Cerebellar nuclear complex (tissue), 1 donor: ENCODE data around the gene LAMA2.

Experiments used
- DNase-seq, 2 experiments: peaks; one replicate each; lab custom pipeline; 2025; lab: John Stamatoyannopoulos, UW

LAMA2 gene

DNA sequence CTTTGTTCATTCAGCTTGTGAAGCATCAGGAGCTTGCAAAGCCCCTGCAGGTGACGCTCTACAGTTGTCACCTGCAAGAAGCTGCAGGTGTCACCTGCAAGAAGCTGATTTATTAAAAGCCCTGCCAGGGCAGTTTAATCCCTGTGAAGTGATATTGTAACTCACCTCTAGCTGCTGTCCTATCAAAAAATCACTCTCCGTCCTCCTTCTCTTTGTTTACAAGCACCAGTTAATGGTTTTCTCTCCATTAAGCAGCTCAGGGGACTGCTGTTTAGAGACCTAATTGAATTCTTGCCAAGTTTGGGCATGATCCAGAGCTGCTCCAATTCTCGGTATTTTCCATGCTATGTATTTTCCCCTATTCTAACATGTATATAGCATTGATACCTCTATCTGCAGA, 481.1 kb downstream of the LAMA2 start:
- no peak for DNase-seq

DNA sequence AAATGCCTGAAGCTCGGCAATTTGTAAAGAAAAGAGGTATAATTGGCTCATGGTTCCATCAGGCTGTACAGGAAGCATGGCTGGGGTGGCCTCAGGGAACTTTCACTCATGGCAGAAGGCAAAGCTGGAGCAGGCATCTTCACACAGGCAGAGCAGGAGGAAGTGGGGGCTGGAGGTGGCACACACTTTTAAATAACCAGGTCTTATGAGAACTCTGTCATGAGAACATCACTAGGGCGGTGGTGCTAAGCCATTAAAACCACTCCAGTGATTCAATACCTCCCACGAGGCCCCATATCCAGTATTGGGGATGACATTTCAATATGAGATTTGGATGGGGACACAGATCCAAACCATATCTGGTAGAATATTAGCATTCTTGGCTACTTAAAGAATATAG, 481.8 kb downstream of the LAMA2 start:
- DNase-seq = no peak

DNA sequence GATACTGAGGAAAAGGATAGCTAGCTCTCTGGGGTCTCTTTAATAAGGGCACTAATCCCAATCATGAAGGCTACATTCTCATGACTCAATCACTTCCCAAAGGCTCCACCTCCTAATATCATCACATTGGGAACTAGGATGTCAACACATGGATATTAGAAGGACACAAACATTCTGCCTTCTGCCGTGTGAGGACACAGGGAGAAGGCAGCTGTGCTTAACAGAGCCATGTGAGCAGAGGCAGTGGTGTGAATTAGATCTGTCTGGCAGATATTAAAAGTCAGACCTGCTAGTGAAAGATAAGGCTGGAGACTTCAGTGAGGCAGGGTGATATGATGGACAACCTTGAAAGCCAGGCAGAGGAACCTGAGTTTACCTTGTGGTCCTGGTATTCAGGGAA, 485.1 kb downstream of the LAMA2 start:
- no peak for DNase-seq

DNA sequence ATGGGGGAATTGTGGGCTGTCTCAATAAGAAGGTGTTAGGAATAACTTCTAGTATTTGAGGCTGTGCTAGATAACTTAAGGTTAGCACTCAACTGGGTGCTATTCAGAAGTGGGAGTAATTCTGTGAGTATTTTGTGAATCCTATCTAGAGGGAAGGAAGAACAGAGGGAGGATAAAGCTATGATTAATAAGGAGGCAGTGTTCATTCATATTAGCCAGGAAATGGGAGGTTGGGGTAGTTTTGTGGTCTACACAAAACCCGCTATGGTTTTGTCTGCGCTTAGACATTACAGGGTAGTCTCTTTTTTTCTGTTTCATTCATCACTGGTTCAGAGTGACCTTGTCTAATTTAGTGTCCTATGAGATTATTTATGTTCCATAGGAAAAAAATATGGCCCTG, 486.0 kb downstream of the LAMA2 start:
- DNase-seq = no peak

DNA sequence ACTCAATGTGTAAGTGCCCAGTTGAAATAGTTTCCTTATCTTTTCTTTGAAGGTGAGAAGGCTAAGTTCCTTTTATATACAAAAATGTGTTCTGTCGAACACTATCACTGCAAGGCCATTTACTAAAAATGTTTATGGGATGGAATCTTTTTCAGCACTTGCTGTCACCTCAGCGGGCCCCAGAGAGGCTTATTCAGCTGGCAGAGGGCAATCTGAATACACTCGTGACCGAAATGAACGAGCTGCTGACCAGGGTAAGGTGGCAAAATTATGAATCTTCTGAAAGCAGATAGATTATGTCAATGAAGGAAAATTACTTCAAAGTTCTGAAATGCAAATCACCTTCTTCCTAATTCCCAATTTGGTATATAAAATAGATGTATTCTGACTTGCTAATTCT, 486.8 kb downstream of the LAMA2 start:
- DNase-seq = no peak

DNA sequence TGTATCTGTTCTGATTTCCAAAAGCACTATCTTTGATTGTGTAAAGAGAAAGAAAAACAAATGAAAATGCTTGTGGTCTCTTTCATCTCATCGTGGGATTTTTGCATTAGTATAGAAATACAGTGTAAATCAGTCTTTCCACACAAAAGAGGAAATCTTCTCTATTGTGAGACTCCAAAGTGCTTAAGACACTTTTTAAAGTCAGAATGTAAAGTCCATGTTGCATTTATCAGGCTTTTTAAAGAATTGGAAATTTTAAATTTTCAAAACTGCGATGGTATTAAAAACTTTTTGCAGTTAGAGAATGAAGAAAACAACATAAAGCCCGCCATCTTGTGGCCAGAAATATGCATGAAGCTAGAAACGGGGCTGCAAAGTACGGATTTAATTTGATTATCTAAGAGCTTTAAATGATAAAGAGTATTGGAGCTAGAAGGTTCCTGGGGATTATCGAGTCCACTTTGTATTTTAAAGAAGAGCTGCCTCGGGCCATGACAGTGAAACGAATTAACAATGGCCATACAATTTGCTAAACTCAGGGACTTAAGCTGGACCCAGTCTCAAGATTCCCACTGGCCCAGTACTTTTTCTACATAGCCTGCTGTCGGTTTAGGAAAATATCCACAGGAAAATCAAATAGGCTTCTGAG, 487.5 kb downstream of the LAMA2 start:
- DNase-seq = no peak

DNA sequence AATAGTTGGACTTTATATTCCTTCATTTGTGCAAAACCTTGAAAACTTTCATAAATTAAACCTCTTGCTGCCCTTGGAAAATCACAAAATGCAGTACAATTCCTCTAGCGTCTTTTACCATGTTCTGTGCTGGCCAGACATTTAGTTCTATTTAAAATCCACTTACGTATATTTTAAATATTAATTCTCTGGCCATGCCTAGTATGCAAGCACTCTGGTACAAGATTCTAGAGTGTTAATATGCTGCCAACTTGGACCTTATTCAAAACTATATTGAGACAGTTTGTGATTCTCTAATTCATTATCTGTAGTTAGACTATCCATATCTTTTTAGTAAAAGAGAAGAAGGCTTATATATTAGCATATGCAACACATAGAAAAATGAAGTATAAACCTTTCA, 498.9 kb downstream of the LAMA2 start:
- DNase-seq = no peak

DNA sequence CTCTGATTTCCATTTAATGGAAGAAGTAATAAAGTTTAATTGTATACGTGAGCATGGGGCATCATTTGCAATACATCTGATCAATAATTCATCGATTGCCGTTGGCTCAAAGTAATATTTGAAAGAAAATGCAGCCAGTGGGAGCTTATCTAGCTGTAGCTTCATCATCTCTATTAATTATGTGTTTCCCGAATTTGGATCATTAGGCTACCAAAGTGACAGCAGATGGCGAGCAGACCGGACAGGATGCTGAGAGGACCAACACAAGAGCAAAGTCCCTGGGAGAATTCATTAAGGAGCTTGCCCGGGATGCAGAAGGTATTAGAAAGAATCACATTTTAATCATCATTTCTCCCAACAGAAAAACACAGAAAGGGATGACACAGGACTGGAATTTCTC, 500.0 kb downstream of the LAMA2 start:
- no peak for DNase-seq

DNA sequence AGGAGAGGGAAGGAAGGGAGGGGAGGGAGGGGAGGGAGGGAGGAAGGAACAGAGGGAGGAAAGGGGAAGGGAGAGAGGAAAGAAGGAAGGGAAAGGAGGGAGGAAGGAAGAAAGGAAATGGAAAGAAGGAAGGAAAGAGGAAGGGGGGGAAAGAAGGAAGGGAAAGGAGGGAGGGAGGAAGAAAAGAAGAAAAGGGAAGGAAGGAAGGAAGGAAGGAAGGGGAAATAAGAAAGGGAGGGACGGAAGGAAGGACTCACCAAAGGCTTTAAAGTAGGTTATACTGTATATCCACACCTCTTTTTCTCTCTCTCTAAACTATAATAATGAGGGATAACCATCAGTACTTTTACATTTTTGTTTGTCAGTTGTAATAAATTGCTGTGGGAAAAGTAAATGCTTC, 502.2 kb downstream of the LAMA2 start:
- DNase-seq = no peak

DNA sequence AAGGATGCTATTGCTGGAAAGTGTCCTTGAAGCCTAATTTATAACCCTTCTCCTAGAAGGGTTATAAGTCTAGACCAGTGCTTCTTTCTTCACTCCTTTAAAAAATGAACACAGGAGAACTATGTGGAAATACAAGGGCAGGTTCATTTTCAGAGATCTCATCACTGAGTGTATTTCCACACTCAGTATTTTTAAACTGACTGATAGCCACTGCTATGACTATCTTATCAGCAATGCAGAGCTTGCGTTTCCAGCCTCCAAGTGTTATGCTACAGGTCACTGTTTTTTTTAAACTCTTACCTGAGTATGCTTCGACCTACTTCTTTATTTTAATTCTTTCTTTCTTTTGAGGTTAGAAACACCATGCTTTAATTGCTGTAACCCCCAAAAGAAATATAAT, 508.0 kb downstream of the LAMA2 start:
- DNase-seq = no peak

DNA sequence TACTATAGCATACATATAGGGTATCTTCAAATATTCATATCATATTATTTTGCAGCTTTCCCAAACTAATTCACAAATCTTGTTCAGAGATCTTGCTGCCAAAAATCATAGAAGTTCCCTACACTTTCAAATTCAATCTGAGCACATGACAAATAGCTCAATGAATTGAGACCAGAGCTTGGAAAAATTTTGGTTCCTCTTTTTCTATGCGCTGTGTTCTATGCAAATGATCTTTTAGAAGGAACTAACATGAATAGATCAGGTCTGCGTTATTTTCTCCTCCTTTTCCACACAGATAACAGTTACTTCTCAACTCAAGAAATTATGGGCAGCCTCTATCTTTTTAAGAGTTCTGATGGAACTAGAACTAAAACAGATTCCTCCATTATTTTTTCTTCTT, 510.7 kb downstream of the LAMA2 start:
- DNase-seq = no peak

DNA sequence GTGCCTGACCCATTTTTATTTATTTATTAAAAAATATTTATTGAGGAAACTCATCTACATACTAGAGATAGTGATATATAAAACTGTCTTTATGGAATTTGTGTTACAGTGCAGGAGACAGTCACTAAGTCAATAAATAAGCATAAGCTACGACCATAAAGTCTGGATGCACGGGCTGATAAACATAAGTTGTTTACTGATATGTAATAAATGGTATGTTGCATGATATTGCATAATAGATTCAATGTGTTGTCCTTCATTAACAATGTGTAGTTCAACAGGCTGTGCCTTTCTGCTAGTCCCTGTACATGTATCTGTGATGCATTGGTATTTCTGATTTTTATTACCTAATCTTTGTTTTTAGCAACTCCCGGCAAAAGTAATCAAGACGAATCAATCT, 515.8 kb downstream of the LAMA2 start:
- DNase-seq = no peak

DNA sequence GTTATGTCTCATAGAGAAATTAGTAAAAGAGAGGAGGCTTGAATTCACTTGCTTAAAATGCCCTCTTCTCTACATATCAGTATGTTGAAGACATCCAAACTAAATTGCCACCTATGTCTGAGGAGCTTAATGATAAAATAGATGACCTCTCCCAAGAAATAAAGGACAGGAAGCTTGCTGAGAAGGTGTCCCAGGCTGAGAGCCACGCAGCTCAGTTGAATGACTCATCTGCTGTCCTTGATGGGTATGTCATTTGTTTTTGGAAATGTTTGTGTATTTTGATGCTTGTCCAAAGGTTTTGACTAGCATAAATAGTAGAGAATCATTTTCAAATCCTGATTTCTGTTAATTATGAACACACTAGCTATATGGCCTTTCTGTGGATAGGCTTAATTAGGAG, 519.3 kb downstream of the LAMA2 start:
- no peak for DNase-seq

DNA sequence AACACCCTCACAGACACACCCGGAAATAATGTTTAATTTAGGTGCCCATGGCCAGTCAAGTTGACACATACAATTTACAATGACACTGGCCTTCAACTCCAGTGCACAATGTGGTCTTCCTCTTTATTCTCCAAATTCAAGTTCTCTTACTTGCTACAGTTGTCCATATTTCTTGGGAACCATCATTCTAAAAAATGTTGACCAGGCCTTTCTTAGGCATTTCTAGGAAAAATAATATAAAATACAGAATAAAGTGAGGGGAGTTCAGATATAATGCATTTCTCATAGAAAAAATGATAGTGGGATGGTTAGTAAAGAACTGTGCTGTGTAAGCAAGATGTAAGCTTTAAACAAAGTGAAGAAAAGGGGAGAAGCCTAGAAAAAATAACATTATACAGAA, 528.2 kb downstream of the LAMA2 start:
- DNase-seq = no peak

DNA sequence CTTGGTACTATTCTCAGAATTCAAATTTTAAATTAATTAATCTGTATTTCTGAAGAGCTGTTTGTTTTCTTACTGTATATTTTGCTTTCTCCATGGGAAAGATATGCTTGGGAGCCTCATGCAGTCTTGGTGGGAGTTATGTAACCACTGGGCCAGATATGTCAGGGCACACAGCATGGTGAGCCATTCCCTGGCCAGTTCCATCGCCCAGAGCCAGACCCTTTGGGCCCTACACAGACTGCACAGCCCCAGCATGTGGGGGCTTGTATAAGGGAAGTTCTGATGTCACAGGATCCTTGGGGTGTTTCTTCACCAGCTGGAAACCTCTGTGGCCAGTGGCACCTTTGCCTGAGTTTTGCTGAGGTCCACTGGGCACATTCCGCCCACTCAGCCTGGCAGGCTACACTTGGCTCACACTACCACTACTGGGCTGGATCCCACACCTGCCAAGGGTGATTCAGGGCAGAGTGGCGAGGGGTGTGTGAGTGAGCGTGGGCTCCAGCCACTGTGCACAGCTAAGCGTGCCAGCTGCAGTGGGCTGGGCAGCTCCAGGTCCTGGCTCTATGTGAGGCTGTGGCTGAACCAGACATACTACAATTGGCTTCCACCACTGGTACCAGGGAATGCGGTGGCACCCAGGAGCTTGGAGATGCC, 533.5 kb downstream of the LAMA2 start:
- no peak for DNase-seq

DNA sequence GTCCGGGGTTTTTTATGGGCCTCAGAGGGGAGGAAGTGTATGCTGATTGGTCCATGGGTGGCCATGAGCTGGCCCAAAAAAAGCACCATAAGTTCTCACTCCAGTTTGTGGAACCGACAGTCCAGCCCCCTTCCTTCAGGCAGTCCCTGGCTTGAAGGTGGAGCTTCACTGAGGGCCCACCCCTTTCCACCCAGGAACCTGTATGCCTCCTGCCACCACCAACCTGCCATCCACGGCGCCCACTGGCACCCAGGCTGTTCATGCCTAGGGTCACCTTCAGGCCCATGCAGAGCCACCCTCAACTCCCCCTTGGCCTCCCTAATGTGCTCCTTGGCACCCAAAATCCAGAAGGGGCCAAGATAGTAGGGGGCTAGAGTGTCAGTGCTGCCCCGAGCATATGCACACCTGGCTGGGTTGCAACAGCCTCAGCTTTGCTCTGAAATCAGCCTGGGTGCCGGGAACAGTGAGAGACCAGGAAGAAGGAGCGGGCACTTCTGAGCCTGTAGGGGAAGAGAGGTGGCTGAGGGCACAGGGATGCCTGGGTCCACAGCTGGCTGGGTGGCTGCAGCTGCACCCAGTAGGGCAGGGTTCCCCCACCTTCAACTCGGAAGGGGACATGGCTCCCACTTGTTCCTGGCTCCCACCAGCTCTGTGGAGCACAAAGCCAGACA, 534.6 kb downstream of the LAMA2 start:
- no peak for DNase-seq

DNA sequence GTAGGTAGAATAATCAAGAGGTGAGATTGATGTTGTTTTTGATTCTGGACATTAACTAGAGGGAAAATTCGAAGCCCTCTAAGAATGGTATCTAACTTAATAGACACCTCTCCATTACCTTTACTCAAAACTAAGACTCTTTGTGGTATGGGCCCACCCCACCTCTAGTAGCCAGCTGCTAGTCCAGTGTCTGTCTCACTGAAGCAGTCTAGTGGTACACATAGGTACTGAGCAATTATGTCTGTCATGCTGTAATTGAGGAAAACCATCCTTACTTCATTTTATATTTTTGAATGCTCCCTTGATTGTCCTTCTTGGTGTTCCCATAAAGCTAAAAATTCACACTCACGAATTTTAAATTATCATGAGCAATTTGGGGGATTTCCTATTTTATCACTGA, 536.4 kb downstream of the LAMA2 start:
- DNase-seq = no peak

DNA sequence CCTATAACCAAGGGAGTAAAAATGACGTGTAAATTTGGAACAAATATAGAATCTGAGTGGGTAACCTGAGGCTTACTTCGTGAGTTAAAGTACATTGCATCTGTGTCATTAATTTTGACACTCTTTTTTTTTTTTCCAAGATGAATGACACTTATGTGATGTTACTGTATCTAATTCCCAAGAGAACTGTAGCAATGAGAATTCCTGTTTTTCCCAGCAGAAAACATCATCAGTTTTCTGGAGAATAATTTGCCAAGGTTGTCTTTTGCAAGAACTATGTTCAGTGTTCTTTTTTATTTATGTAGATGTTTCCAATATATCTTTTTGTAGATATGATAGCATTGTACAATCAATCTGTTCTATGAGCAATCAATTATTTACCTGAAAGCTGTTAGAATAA, 543.4 kb downstream of the LAMA2 start:
- DNase-seq = no peak

DNA sequence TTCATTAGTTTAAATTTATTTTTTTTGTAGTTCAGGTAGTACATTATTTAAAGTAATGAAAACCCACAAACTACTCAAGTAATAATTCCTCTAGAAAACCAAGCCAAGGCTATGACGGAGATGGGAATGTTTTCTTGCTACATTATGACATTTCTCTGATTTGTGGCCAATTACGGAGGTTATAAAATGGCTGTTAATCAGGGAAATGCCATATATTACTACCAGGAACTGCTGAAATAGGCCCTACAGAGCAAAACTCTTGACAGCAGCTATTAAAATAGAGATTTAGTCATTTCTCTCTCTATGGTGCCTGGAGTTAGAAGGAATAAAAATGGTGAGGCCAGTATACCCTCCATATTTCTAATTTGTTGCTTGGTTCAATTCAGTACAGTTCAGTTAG, 547.0 kb downstream of the LAMA2 start:
- DNase-seq = no peak

DNA sequence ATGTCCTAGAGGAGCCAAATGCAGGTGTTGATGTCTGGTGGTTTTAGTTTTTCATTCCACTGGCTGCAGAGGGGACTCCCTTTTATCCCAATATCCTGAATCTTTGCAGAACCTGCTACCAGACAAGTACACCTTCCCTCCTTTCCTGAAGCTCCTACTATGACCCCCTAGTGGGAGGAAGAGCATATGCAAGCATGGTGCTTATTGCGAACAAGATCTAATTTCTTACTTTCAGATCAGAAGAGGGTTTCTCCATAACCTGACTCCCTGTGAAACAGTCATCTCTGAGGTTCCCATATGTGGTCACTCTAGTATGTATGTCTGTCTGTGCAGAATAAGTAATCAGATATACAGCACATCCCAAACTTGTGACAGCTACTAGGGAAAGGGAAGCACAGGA, 549.8 kb downstream of the LAMA2 start:
- no peak for DNase-seq

DNA sequence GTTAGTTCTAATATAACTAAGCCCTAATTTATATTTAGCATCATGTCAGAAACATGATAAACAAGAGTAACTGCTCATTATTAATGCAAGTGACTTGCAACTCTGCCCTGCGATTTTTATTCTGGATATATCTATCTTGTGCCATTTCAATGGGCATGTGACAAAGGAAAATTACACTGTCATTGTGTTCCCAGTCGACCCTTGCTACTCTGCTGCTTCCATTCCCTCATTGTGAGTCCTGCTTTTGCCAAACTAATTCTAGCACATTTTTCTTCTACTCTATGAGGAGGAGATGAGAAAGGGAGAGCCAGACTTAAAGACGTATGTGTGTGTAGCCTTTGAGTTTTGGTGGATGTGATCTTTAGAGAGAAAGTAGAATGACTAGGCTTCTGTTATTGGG, 551.2 kb downstream of the LAMA2 start:
- no peak for DNase-seq

DNA sequence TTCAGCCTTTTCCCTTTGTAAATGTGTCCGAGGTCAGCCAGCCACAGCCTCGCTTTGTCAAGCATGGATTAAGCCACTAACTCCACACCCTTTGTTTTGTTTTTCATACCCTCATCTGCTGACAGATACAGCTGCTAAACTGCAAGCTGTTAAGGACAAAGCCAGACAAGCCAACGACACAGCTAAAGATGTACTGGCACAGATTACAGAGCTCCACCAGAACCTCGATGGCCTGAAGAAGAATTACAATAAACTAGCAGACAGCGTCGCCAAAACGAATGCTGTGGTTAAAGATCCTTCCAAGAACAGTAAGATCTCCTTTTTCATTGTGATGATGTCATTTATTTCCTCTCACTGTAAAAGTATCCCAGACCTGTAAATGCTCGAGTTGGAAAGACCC, 557.8 kb downstream of the LAMA2 start:
- DNase-seq = no peak

DNA sequence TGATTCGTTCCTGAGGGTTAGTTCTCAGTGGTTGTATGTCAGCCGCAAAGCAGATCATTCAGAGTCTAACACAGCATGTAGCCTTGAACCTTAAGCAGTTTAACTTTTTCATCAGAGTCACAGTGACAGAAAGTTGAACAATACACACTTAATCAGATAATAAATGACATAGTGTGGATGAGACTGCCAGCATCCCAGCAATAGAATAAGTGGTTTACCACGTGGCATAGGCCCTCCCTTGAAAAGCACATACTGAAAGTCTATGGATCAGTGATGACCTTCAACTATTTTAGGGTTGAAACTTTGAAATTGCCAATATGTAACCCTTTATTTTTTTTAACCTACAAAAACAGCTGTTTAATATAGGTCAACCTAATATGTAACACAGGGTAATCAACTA, 561.7 kb downstream of the LAMA2 start:
- DNase-seq = no peak
